Parathyroid adenoma (tissue), 2 donors: Measurements from ENCODE around the gene PLA2G4C.

Experiments used
- H2AFZ ChIP-seq: fragments of 300-600 bp; sonication (generic); one replicate; pipeline ENCODE4 v1.7.0; 2017; ENCODE audit warnings: antibody characterized with exemption, mild to moderate bottlenecking
- H3K27ac ChIP-seq: fragments of 300-600 bp; sonication (generic); one replicate; pipeline ENCODE4 v1.7.0; 2017
- H3K27me3 ChIP-seq: fragments of 300-600 bp; sonication (generic); one replicate; pipeline ENCODE4 v1.7.0; 2017; ENCODE audit warnings: low read length; ENCODE audit not compliant: control insufficient read depth, insufficient read depth
- H3K36me3 ChIP-seq: fragments of 300-600 bp; sonication (generic); one replicate; pipeline ENCODE4 v1.7.0; 2017; ENCODE audit warnings: low read length; ENCODE audit not compliant: control insufficient read depth, insufficient read depth
- H3K4me1 ChIP-seq: fragments of 300-600 bp; sonication (generic); one replicate; pipeline ENCODE4 v1.7.0; 2017; ENCODE audit warnings: control low read depth
- H3K4me2 ChIP-seq: fragments of 300-600 bp; sonication (generic); one replicate; pipeline ENCODE4 v1.7.0; 2017; ENCODE audit warnings: low read length
- H3K4me3 ChIP-seq: fragments of 300-600 bp; sonication (generic); one replicate; pipeline ENCODE4 v1.7.0; 2017; ENCODE audit warnings: low read depth, low read length
- H3K79me2 ChIP-seq: fragments of 300-600 bp; sonication (generic); one replicate; pipeline ENCODE4 v1.7.0; 2017; ENCODE audit warnings: control low read depth
- H3K9ac ChIP-seq: fragments of 300-600 bp; sonication (generic); one replicate; pipeline ENCODE4 v1.7.0; 2017; ENCODE audit warnings: mild to moderate bottlenecking
- H3K9me3 ChIP-seq: fragments of 300-600 bp; sonication (generic); one replicate; pipeline ENCODE4 v1.7.0; 2017; ENCODE audit warnings: low read length; ENCODE audit not compliant: control insufficient read depth
- TF ChIP-seq, protein P1 (sequence below): fragments of 300-600 bp; sonication (generic); IDR thresholded peaks from one replicate; pipeline ENCODE4 v1.7.0; 2017; ENCODE audit warnings: antibody characterized with exemption, mild to moderate bottlenecking
- donor health status: primary hyperparathyroidism.

The PLA2G4C gene

DNA sequence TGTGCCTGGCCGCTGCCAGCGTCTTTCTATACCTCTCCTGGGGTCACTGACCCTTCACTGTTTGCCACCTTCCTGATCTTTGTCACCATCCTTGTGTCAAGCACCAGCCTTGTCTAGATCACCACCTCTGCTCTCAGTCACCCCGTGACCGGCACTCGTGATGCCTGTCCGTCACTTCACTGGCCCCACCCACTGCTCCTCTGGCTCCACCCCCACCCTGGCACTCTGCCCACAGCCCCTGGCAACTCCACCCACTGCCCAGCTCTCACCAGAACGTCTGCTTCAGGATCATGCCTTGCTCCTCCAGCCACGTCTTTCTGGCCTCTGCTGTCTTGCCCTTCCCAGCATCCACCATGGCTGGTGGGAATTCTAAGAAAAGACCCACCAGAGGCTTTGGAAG, 24.8 kb upstream of the PLA2G4C start:
- Histone ChIP-seq H3K27ac (no peak overlapping the region), H3K79me2 (no peaks in the 10 kb centered on the region), H3K4me2 (no peak overlapping the region), H3K4me3 (no peak overlapping the region), H3K9ac (no peak overlapping the region), H3K4me1 (no peaks in the 10 kb centered on the region), H3K9me3 (no peaks in the 10 kb centered on the region), H3K36me3 (no peaks in the 10 kb centered on the region), H3K27me3 (no peaks in the 10 kb centered on the region), H2AFZ (no peak overlapping the region)
- TF ChIP-seq, protein P1, sequence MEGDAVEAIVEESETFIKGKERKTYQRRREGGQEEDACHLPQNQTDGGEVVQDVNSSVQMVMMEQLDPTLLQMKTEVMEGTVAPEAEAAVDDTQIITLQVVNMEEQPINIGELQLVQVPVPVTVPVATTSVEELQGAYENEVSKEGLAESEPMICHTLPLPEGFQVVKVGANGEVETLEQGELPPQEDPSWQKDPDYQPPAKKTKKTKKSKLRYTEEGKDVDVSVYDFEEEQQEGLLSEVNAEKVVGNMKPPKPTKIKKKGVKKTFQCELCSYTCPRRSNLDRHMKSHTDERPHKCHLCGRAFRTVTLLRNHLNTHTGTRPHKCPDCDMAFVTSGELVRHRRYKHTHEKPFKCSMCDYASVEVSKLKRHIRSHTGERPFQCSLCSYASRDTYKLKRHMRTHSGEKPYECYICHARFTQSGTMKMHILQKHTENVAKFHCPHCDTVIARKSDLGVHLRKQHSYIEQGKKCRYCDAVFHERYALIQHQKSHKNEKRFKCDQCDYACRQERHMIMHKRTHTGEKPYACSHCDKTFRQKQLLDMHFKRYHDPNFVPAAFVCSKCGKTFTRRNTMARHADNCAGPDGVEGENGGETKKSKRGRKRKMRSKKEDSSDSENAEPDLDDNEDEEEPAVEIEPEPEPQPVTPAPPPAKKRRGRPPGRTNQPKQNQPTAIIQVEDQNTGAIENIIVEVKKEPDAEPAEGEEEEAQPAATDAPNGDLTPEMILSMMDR, result no peak

DNA sequence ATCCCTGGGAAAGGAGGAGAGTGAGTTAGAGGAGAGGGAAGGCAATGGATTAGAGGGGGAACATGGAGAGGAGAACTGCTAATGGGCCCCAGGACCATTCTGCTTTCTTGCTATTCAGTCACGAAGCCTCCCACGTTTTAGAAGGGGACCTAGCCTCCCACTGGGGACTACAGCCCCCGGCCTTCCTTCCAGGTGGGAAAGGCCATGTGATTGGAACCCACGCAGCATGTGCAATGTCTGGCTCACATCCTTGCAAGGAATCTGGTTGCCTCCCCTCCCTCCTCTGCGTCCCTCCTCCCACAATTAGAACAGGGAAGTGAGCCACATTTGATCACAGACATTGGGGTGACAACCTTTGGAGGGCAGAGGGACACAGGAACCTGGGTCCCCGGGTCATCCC, 22.5 kb upstream of the PLA2G4C start:
- Histone ChIP-seq H3K79me2 (no peaks in the 10 kb centered on the region), H2AFZ (no peak overlapping the region), H3K4me1 (no peaks in the 10 kb centered on the region), H3K9ac (no peak overlapping the region), H3K36me3 (no peaks in the 10 kb centered on the region), H3K4me2 (no peak overlapping the region), H3K27ac (no peak overlapping the region), H3K4me3 (no peak overlapping the region), H3K9me3 (no peaks in the 10 kb centered on the region), H3K27me3 (no peaks in the 10 kb centered on the region)
- TF ChIP-seq, protein P1, result no peak

DNA sequence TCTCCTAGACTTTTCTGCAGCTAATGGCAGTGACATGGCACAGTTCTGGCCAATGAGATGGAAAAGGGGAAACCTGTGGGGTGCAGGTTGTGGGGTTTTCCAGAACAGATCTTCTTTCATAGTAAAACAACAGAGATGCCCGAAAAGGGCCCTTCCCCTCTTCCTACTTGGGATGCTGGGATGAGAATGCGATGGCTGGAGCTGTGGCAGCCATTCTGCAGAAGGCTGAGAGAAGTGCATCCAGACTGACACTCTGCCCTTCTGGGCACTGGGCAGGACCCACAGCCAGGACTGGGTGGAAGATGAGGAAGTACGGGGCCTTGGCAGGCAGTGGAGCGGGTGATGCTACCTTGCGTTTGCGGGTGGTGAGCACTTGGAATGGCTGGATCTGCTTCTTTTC, 16.9 kb upstream of the PLA2G4C start:
- H3K79me2 ChIP-seq, result no peaks in the 10 kb centered on the region
- TF ChIP-seq, protein P1, result no peak
- no peak overlapping the region for H2AFZ ChIP-seq
- H3K27ac ChIP-seq, result no peak overlapping the region
- no peak overlapping the region for H3K9ac ChIP-seq
- H3K9me3 ChIP-seq, result no peaks in the 10 kb centered on the region
- no peak overlapping the region for H3K4me2 ChIP-seq
- no peaks in the 10 kb centered on the region for H3K4me1 ChIP-seq
- no peaks in the 10 kb centered on the region for H3K27me3 ChIP-seq
- no peaks in the 10 kb centered on the region for H3K36me3 ChIP-seq
- H3K4me3 ChIP-seq, result no peak overlapping the region

DNA sequence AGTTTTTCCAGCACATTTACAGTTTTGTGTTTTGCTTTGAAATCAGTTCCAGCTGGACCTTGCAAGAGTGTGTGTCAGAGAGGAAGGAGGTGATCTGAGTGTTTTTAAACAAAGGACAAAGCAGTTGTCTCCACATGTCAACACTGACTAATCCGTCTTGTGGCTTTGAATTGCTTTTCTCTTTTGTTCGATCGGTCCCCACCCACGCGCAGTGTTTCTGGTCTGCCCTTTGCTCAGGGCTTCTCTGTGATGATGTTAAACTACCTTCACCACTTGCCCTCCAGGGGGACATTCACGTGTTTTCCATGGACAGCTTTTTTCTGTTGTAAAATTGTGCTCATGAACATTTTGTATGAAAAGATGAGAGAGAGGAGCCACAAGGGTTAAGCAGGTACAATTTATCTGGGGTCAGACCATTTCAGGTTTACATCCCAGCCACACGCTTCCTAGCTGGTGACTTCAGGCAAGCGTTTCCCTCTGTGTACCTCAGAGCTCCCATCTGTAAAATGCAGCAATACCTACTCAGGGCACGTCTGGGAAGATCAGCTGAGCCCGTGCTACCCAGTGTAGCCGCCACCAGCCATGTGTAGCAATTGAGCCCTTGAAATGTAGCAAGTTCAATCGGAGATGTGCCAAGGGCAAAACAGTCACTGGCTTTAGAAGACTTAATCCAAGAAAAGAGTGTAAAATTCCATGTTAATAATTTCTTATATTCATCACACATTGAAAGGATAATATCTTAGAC, 13.5 kb upstream of the PLA2G4C start:
- Histone ChIP-seq H3K27ac (no peak overlapping the region), H3K36me3 (no peaks in the 10 kb centered on the region), H3K4me1 (no peaks in the 10 kb centered on the region), H3K4me2 (no peak overlapping the region), H3K9me3 (no peaks in the 10 kb centered on the region), H2AFZ (no peak overlapping the region), H3K27me3 (no peaks in the 10 kb centered on the region), H3K9ac (no peak overlapping the region), H3K79me2 (no peaks in the 10 kb centered on the region), H3K4me3 (no peak overlapping the region)
- TF ChIP-seq, protein P1, result no peak

DNA sequence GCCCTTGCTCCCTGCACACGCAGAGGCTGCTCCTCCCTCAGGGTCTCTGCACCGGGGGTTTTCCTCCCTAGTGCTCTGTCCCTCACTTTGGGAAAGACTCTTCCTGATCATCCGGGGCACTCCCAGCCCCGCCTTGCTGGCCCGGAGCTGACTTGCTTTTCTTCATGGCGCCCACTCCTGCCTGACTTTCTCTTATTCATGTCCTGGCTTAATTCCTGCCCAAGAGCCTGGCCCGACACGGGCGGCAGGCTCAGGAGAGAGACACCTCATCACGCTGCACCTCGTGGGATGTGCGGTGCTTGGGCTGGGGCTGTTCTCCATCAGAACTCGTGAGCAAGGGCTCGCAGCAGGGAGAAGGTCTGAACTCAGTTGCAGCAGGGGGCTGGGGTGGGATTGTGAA, 11.8 kb upstream of the PLA2G4C start:
- Histone ChIP-seq H3K9ac (no peak overlapping the region), H3K79me2 (no peaks in the 10 kb centered on the region), H2AFZ (no peak overlapping the region), H3K36me3 (no peaks in the 10 kb centered on the region), H3K27ac (no peak overlapping the region), H3K9me3 (no peaks in the 10 kb centered on the region), H3K4me3 (no peak overlapping the region), H3K4me2 (no peak overlapping the region), H3K4me1 (no peaks in the 10 kb centered on the region), H3K27me3 (no peaks in the 10 kb centered on the region)
- TF ChIP-seq, protein P1, result no peak
